CD1c-positive myeloid dendritic cell (primary cell): ENCODE results near the gene PFKFB4.

ENCODE experiments used
- DNase-seq: peaks from one replicate; pipeline ENCODE4 v3.0.0-alpha.2; 2016; ENCODE audit errors: extremely low spot score

PFKFB4 gene

DNA sequence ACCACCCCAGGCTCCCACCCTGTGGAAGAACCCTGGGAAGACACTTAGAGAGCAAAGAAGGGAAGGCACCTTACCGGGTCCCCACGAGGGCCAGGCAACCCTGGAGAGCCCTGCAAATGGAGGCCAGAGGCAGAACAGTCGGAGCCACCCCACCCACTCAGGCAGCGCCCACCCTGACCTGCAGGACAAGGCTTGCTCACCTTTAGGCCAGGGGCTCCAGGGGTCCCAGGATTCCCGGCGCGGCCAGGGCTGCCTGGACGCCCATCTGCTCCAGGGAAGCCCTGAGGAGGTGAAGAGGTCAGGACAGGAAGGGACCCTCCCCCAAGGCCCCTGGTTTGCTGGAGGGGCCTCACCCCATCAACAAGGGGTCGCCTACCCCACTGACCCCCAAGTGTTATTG, 28.2 kb upstream of the PFKFB4 start:
- no peak for DNase-seq

DNA sequence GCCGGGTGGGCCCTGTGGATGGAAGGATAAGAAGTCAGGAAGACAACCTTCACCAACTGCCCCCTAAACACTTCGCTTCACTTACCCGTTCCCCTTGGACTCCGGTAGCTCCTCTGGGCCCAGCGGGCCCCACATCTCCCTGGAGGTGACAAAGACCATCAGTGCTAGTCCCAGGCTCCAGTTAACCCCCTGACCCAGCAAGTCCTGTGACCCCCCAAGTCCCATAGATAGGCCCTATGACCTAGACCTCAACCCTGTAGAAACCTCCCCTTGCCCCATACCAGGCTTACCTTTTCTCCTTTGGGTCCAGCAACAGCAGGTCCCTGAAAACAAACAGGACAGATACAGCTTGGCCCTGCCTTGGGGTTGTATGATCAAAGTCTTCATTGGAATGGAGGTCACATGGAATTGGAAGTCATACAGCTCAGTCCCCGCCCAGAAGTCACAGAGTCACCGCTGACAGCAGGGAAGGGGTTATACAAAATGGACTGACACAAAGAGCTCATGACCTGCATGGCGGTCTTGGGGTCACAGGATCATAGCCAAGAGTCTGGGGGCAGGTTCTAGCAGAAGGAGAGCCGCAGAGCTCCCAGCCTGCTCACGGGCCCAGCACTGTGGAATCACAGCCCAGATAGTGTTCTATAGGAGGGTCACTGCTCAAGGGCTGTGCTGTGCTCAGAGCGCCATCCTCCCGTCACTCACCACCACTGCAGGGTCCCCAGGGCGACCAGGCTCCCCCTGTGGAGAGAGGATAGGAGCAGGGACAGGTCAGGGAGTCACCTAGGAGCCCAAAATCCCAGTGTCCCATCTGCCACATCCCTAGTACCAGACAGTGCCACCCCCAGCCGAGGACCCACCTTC, 25.2 kb upstream of the PFKFB4 start:
- no peak for DNase-seq

GRCh38 chr3:48576647-48577046, 20.0 kb upstream of the PFKFB4 start:
- DNase-seq = no peak

DNA sequence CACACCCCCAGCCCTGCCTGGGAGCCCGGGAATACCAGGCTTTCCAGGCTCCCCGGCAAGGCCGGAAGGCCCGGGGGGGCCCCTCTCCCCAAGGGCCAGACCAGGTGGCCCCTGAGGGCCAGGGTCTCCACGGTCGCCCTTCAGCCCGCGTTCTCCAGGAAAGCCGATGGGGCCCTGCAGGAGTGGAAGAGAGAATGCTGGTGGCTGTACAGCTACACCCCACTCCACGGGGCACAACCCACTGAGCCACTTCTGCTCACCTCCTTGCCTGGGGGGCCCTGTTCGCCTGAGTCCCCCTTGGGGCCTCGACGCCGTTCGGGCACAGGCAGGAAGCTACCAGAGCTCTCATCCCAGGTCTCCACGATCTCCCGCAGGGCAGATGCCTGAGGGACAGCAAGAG, 18.8 kb upstream of the PFKFB4 start:
- no peak for DNase-seq

DNA sequence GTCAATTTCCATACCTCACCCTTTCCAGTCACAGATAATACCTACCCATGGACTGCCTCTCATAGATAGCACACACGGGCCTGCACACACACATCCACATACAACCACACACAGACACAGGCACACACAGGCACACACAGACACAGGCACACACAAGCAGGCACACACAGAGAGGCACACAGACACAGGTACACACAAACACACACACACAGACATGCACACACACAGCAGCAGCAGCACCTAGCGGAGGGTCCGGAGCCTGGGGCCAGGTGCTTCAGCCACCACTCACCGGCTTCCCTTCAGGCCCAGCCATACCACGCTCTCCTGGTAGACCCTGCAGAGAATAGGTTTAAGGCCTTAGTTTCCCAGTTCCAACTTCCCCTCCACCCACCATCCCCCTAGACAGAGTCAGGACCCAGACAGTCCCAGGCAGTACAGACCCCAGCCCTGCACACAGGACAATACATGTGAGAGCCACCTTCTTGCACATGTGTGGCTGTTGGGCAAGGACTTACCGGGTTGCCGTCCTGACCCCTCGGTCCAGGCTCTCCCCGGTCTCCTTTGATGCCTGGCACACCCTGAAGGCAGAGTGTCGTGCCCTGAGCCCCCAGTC, 17.5 kb upstream of the PFKFB4 start:
- no peak for DNase-seq

GRCh38 chr3:48572517-48572916, 15.9 kb upstream of the PFKFB4 start:
- DNase-seq = no peak

GRCh38 chr3:48571938-48572337, 15.3 kb upstream of the PFKFB4 start:
- DNase-seq = no peak

- DNase-seq = no peak
Measured at GRCh38 chr3:48569808-48570450, 13.3 kb upstream of the PFKFB4 start.

DNA sequence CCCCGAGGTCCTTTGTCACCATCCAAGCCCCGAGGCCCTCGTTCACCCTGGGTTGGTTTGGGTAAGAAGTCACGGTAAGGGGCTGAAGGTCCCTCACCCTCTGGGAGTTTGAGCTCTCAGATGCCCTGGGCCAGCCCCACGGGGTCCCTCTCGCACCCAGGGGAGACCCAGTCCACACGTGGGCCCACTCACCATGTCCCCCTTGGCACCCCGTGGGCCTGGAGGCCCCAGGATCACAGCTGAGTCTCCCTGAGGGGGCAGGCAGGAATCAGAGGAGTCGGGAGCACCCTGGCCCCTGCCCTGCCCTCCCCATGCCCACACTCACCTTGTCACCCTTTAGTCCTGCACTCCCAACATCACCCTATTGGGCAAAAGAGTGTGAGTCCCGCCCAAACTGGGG, 12.8 kb upstream of the PFKFB4 start:
- no peak for DNase-seq

DNA sequence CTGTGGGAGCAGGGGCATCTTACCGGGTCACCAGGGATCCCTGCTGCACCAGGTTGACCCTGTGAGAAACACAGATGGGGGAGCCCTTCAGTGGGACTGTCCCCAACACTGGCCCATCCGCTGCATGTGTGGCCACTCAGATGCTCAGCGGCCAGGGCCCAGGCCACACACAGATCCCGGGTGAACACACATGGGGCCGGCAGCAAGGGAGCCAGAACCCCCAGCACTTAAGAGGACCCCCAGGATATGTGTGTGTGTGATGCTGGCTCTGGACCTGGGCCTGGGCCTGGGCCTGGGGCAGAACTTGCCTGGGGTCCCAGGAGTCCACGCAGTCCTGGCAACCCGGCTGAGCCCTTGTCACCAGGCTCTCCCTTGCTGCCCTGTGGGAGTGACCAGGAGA, 11.9 kb upstream of the PFKFB4 start:
- DNase-seq = no peak

GRCh38 chr3:48567500-48567899, 10.9 kb upstream of the PFKFB4 start:
- no peak for DNase-seq

GRCh38 chr3:48567090-48567489, 10.5 kb upstream of the PFKFB4 start:
- no peak for DNase-seq

- no peak for DNase-seq
Measured at GRCh38 chr3:48566401-48566760, 9.8 kb upstream of the PFKFB4 start.

DNA sequence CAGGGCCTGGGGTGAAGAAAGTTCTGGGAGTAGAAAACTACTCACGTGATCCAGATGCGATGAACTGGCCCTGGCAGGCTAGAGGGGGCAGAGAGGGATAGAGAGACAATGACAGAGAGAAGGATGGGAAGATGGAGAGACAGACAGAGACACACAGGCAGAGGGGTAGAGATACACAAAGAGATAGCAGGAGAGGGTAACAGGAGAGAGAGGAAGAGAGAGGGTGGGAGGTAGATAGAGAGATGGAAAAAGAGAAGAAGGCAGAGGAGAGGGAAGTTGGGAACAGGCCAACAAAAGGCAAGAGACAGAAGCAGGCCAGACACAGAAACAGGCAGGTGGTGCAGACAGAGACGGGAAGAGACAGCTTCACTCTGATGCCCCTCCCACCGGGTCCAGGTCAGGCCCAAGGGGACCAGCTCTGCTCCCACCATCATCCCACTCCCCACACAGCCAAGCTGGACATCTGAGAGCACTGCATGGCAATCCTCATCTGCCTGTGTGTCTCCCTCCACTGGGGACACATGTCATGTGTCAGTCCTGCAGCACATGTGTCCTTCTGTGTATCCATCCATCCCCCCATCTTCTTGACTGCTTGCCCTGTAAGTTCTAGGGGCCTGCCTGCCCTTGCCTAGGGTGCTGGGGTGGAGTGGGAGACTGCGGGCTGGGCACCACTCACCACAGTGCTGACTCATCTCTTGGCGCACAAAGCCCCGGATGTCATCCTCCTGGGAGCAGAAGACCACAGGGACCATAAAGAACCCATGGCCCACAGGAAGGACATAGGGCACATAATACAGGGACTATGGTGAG, 9.2 kb upstream of the PFKFB4 start:
- peak; percentile 52 for DNase-seq

DNA sequence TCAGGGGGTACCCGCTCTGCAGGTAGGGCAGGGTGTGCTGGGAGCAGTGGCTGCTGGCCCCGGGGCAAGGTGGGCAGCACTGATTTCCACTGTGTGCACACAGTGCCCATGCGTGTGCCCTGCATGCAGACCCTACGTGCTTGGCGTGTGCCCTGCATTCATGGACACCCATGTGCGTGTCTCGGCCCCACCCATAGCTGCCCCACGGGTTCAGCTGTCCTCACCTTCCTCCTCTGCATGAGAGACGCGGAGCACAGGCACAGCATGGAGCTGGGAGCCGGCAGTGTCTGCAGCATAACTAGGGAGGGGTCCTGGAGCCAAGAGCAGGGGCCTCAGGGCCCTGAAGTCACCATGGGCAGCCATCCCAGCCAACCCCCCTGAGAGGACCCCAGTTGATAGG, 8.6 kb upstream of the PFKFB4 start:
- no peak for DNase-seq

DNA sequence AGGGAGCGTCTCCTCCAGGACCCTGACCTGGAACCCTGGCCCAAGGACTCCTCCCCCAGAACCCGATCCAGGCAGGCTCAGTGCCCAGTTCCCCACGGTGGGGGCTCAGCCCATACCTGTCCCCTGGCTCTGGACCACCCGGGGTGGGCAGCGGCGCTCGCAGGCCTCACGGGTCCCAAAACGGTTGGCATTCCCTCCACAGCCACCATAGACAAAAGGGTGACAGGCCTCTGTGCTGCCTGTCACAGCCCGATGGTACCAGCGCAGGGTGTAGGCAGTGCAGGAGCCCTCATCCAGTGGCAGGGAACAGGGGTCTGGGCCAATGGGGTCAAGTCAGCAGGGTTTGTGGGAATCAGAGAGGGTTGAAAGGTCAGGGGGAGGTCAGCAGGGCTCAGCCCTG, 8.1 kb upstream of the PFKFB4 start:
- DNase-seq = no peak

DNA sequence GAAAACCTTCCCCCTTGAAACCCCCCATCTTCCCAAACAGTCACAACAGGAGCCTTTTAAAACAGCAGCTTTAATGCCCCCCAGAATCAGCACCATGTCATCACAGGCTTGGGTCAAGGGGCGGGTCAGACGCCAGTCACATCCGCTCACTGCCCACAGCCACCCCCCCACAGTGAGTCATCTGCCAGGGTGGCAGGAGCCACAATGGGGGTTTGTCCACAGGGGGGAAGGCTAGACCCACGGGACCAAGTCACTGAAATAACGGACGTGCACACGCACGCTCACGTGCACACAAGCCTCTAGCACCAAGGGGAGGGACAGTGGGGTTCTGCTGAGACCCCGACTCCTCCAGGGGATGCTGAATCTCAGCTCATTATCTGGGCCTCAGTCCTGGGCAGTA, 7.4 kb upstream of the PFKFB4 start:
- DNase-seq = peak; percentile 90

DNA sequence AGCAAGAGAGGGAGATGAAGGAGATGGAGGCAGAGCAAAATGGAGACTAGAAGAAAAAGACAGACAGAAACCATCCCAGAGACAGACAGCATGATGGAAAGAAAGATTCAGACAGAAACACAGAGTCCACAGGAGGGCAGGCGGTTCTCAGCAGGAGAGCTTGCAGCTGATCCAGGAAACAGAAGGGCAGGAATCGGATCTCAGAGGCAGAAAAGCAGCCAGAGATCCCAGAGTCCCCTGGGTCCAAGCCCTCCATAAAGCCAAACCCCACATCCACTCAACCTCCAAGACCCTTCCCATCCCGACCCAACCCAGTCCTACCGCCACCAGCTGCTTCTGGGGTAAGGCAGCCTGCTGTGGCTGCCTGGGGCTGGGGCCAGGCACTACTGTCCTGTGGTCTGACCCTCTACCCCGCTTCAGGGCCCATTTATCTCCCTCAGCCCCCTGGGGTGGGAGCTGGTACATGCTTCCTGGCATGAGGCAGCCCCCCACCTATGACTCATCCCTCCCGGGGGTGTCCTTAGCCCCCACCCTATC, 6.8 kb upstream of the PFKFB4 start, which contains the start of gene UCN2:
Gene UCN2, minus strand, starts transcription at position 400 of the 537 bp plus-strand sequence. CDS start 657 bp downstream, outside the sequence.
- no peak for DNase-seq

GRCh38 chr3:48562367-48563095, 5.9 kb upstream of the PFKFB4 start:
- DNase-seq = no peak

DNA sequence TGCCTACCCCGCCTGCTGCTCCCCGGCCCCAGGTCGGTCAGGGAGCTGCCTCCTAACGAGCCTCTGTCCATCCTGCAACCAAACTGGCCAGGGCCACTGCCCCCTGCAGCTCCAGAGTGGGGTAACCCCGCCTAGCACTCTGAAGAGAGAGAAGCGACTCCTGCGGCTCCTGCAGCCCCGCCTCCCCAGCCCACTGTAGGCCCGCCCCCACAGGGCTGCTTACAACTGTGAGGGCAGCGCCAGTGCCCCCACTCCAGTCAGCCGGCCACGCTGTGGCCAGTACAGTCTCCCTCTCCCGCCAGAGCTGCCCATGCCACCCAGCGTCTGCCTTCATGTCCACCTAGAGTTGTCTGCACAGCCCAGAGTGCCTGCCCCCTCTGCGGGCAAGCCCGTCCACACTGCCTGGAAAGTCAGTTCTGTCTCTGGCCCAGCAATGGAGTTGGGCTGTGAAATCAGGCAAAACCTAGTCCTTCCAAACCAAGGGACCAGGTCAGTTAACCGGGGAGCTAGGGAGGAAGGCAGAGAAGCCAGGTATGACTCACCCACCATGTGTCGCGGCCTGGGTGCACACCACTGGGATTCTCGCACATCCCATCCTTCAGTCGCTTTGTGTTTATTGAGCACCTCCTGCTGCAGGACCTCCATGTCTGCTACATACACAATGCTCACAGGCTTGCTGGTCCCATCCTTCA, 4.6 kb upstream of the PFKFB4 start:
- DNase-seq = peak; percentile 81

GRCh38 chr3:48560648-48561018, 4.0 kb upstream of the PFKFB4 start:
- DNase-seq = peak; percentile 51
